ENCODE data around the gene CD14. TPM values are rescaled to one million over a fixed set of nuclear protein-coding genes. Genes with fewer than 3 reads are reported as not detected.
"Not testable (repeated sequence)": the region's sequence is repeated elsewhere in the genome, so short reads cannot be mapped to it uniquely, and the experiment has no call there.

The CD14 gene
- total RNA-seq, 1 donor from 2014 or later = 26.2 TPM

- Histone ChIP-seq H3K4me3 (peak within 1 kb of the TSS; percentile 85), H3K27me3 (ENCODE audit: low read depth) (no peaks in the 10 kb centered on the region), H3K36me3 (peaks cover 30% of the 10 kb centered on the region), H3K9me3 (replicated peaks) (no peaks in the 10 kb centered on the region), H3K4me1 (peaks cover 39% of the 10 kb centered on the region), H3K27ac (replicated peaks) (peak within 1 kb of the TSS; percentile 93)
- TF ChIP-seq, protein P1, sequence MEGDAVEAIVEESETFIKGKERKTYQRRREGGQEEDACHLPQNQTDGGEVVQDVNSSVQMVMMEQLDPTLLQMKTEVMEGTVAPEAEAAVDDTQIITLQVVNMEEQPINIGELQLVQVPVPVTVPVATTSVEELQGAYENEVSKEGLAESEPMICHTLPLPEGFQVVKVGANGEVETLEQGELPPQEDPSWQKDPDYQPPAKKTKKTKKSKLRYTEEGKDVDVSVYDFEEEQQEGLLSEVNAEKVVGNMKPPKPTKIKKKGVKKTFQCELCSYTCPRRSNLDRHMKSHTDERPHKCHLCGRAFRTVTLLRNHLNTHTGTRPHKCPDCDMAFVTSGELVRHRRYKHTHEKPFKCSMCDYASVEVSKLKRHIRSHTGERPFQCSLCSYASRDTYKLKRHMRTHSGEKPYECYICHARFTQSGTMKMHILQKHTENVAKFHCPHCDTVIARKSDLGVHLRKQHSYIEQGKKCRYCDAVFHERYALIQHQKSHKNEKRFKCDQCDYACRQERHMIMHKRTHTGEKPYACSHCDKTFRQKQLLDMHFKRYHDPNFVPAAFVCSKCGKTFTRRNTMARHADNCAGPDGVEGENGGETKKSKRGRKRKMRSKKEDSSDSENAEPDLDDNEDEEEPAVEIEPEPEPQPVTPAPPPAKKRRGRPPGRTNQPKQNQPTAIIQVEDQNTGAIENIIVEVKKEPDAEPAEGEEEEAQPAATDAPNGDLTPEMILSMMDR (IDR thresholded peaks at IDR 0.05; ENCODE audit: borderline replicate concordance) = peak; percentile 79
- intact Hi-C loops (cut with micrococcal nuclease) = no loop called here
- DNase-seq = peak; percentile 99
Measured at GRCh38 chr5:140639148-140639981, 6.4 kb upstream of the CD14 start, which contains the start of gene TMCO6. TSS of gene TMCO6 (plus strand) at chr5:140639451. CDS start at chr5:140639528, 77 bp downstream.

DNA sequence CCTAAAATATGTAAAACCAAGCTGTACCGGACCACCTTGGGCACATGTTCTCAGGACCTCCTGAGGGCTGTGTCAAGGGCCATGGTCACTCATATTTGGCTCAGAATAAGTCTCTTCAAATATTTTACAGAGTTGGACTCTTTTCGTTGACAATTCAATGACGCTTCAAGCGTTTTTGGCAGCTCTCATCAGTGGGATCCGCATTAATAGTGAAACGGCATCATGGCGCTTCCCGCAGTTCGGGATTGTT is 5.8 kb upstream of the CD14 start:
- Histone ChIP-seq H3K27ac (replicated peaks) (peak overlapping the region; percentile 93), H3K4me3 (peak overlapping the region; percentile 85), H3K4me1 (peaks cover 39% of the 10 kb centered on the region), H3K36me3 (peaks cover 24% of the 10 kb centered on the region)
- H3K9me3 ChIP-seq (replicated peaks); DNase-seq; intact Hi-C loops (cut with micrococcal nuclease); H3K27me3 ChIP-seq (ENCODE audit: low read depth): not testable (repeated sequence)

GRCh38 chr5:140637371-140638100 is 4.6 kb upstream of the CD14 start:
- DNase-seq = no peak
- Histone ChIP-seq H3K9me3 (replicated peaks) (no peaks in the 10 kb centered on the region), H3K27me3 (ENCODE audit: low read depth) (no peaks in the 10 kb centered on the region), H3K4me1 (peaks cover 44% of the 10 kb centered on the region), H3K36me3 (peaks cover 12% of the 10 kb centered on the region), H3K4me3 (no peak overlapping the region), H3K27ac (replicated peaks) (no peak overlapping the region)
- intact Hi-C loops (cut with micrococcal nuclease) = no loop called here
- TF ChIP-seq, protein P1 (IDR thresholded peaks at IDR 0.05; ENCODE audit: borderline replicate concordance) = no peak

- Histone ChIP-seq H3K4me3 (no peak overlapping the region), H3K36me3 (no peaks in the 10 kb centered on the region), H3K27me3 (ENCODE audit: low read depth) (no peaks in the 10 kb centered on the region), H3K27ac (replicated peaks) (no peak overlapping the region), H3K4me1 (peaks cover 39% of the 10 kb centered on the region), H3K9me3 (replicated peaks) (no peaks in the 10 kb centered on the region)
- intact Hi-C loops (cut with micrococcal nuclease) = no loop called here
- no peak for DNase-seq
- TF ChIP-seq, protein P1 (IDR thresholded peaks at IDR 0.05; ENCODE audit: borderline replicate concordance) = no peak
Measured at GRCh38 chr5:140635291-140636257, 2.6 kb upstream of the CD14 start.

DNA sequence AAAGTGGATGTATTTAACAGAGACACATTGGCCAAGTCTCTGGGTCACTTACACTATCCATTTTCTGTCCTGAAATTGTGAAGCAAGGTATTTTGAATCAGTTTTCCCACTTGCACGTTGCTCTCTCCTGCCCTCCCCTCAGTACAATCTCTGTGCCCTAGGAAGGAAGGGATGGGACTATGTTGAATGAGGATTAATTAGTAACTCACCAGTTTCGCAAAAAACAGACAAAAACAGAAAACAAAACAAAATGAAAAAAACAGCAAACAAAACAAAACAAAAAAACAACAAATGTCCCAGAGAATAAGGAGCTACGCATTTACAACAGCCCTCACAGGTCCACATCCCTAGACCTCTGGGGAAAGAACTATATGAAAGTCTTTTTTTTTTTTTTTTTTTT is 1.1 kb upstream of the CD14 start:
- Histone ChIP-seq H3K4me1 (peaks cover 26% of the 10 kb centered on the region), H3K9me3 (replicated peaks) (no peaks in the 10 kb centered on the region), H3K36me3 (no peaks in the 10 kb centered on the region), H3K27me3 (ENCODE audit: low read depth) (no peaks in the 10 kb centered on the region), H3K4me3 (no peak overlapping the region), H3K27ac (replicated peaks) (peak overlapping the region; percentile 84)
- TF ChIP-seq, protein P1 (IDR thresholded peaks at IDR 0.05; ENCODE audit: borderline replicate concordance) = no peak
- no peak for DNase-seq
- intact Hi-C loops (cut with micrococcal nuclease) = no loop called here

All from left ventricle myocardium inferior (tissue), 1 donor.